Bronchial epithelial cell (primary cell): ENCODE results near the gene MRPL58. TPM values are rescaled to one million over a fixed set of nuclear protein-coding genes. Genes with fewer than 3 reads are reported as not detected.

Experiments
- DNase-seq: peaks from one replicate; pipeline ENCODE4 v3.0.0-alpha.2; 2010; ENCODE audit warnings: low read depth
- FAIRE-seq: peaks from 2 replicates; lab custom pipeline; 2011; peaks lifted over from hg19 to GRCh38; lab: Jason Lieb, UNC
- H3K27me3 ChIP-seq: 2 replicates; pipeline ENCODE4 v1.5.1; 2011; ENCODE audit warnings: low read length; ENCODE audit not compliant: control insufficient read depth, insufficient read depth
- H3K36me3 ChIP-seq: 2 replicates; pipeline ENCODE4 v1.5.1; 2011; ENCODE audit warnings: low read length; ENCODE audit not compliant: control insufficient read depth, insufficient read depth
- H3K4me3 ChIP-seq: 2 replicates; pipeline ENCODE4 v1.5.1; 2011; ENCODE audit warnings: mild to moderate bottlenecking, low read depth, low read length, control low read depth
- CTCF ChIP-seq: IDR thresholded peaks from 2 replicates; pipeline ENCODE4 v1.5.1; 2011; ENCODE audit warnings: mild to moderate bottlenecking, moderate library complexity, low read length, control low read depth, inconsistent platforms; ENCODE audit not compliant: insufficient read depth, severe bottlenecking
- total RNA-seq: library from RNA; depleted of rRNA; stranded (reverse); fragments of >200 nt; gene quantifications from 2 replicates; pipeline ENCODE4 v1.2.1, GENCODE V29; 2014

The MRPL58 gene
- total RNA-seq, 1 donor from 2014 or later = 41.6 TPM

- TF ChIP-seq CTCF = no peak
- Histone ChIP-seq H3K27me3 (no peaks in the 10 kb centered on the region), H3K4me3 (no peak overlapping the region), H3K36me3 (peaks cover 12% of the 10 kb centered on the region)
- DNase-seq (no peak), FAIRE-seq (no peak)
These were observed 52.5 kb downstream of the MRPL58 start for GRCh38 chr17:75064867-75065561.

- peaks cover 12% of the 10 kb centered on the region for H3K36me3 ChIP-seq
- no peak overlapping the region for H3K4me3 ChIP-seq
- TF ChIP-seq CTCF = no peak
- no peak for FAIRE-seq
- no peaks in the 10 kb centered on the region for H3K27me3 ChIP-seq
- no peak for DNase-seq
These were observed 53.2 kb downstream of the MRPL58 start for GRCh38 chr17:75065562-75066151.

- H3K4me3 ChIP-seq = no peak overlapping the region
- peaks cover 2% of the 10 kb centered on the region for H3K36me3 ChIP-seq
- FAIRE-seq = no peak
- no peak for DNase-seq
- no peak for TF ChIP-seq CTCF
- H3K27me3 ChIP-seq = no peaks in the 10 kb centered on the region
These were observed 55.4 kb downstream of the MRPL58 start for GRCh38 chr17:75067856-75068255.

GRCh38 chr17:75068750-75069149, 56.3 kb downstream of the MRPL58 start:
- H3K36me3 ChIP-seq = peaks cover 2% of the 10 kb centered on the region
- no peak for TF ChIP-seq CTCF
- no peak for DNase-seq
- no peak for FAIRE-seq
- H3K27me3 ChIP-seq = no peaks in the 10 kb centered on the region
- no peak overlapping the region for H3K4me3 ChIP-seq

- DNase-seq (peak; percentile 47), FAIRE-seq (no peak)
- Histone ChIP-seq H3K27me3 (no peaks in the 10 kb centered on the region), H3K36me3 (no peaks in the 10 kb centered on the region), H3K4me3 (no peak overlapping the region)
- TF ChIP-seq CTCF = peak; percentile 44
These were observed 57.3 kb downstream of the MRPL58 start for GRCh38 chr17:75069783-75070182.

Other genes starting within 250 kb of the MRPL58 start
- gene NAT9, start 236.3 kb upstream of the MRPL58 start, total RNA-seq = 35.8 and 64.5 TPM in 2 replicates
- under 0.01 and 0.13 TPM in 2 replicates for gene GRIN2C, start 152.8 kb upstream of the MRPL58 start, total RNA-seq
- 30.8 and 49.5 TPM in 2 replicates for gene FDXR, start 139.7 kb upstream of the MRPL58 start, total RNA-seq
- 0.26 TPM in 1 of 2 replicates, not detected in the other for gene FADS6, start 119.0 kb upstream of the MRPL58 start, total RNA-seq
- gene USH1G, start 89.4 kb upstream of the MRPL58 start, total RNA-seq = 1.1 and 3.3 TPM in 2 replicates
- under 0.01 TPM in 1 of 2 replicates, not detected in the other for gene OTOP2, start 88.4 kb upstream of the MRPL58 start, total RNA-seq
- under 0.01 and 0.26 TPM in 2 replicates for gene OTOP3, start 76.8 kb upstream of the MRPL58 start, total RNA-seq
- gene HID1, start 39.9 kb upstream of the MRPL58 start, total RNA-seq = 5.5 and 6.4 TPM in 2 replicates
- gene CDR2L, start 25.0 kb upstream of the MRPL58 start, total RNA-seq = 4.7 and 6.1 TPM in 2 replicates
- 239 and 277 TPM in 2 replicates for gene ATP5PD, start 34.3 kb downstream of the MRPL58 start, total RNA-seq
- 5.0 and 7.8 TPM in 2 replicates for gene KCTD2, start 34.6 kb downstream of the MRPL58 start, total RNA-seq
- 15.0 and 18.1 TPM in 2 replicates for gene SLC16A5, start 75.3 kb downstream of the MRPL58 start, total RNA-seq
- 1.8 and 3.2 TPM in 2 replicates for gene ARMC7, start 97.3 kb downstream of the MRPL58 start, total RNA-seq
- 47.0 and 57.1 TPM in 2 replicates for gene NT5C, start 119.1 kb downstream of the MRPL58 start, total RNA-seq
- gene JPT1, start 141.8 kb downstream of the MRPL58 start, total RNA-seq = 182 and 188 TPM in 2 replicates
- gene SUMO2, start 170.3 kb downstream of the MRPL58 start, total RNA-seq = 60.0 and 87.1 TPM in 2 replicates
- 21.4 and 22.4 TPM in 2 replicates for gene NUP85, start 193.0 kb downstream of the MRPL58 start, total RNA-seq
- 14.5 and 14.7 TPM in 2 replicates for gene GGA3, start 248.9 kb downstream of the MRPL58 start, total RNA-seq
- 83.3 and 83.5 TPM in 2 replicates for gene MRPS7, start 249.2 kb downstream of the MRPL58 start, total RNA-seq